Suprapubic skin (tissue), 4 donors: ENCODE results near the gene C11orf58.

Experiments used
- CTCF ChIP-seq, 2 donors: fragments of 200-600 bp in 1 of 2; fragments of 450-650 bp in 1 of 2; sonication (generic) in 1 of 2; IDR thresholded peaks; one replicate each; pipeline ENCODE4 v1.5.1; 2016 to 2019; ENCODE audit warnings: antibody characterized with exemption in 2 of 2, mild to moderate bottlenecking in 1 of 2, moderate library complexity in 1 of 2
- EP300 ChIP-seq: sonication (generic); formaldehyde crosslinking; IDR thresholded peaks from one replicate; pipeline ENCODE4 v1.6.1; 2017; ENCODE audit warnings: antibody characterized with exemption
- POLR2A ChIP-seq, 2 donors: fragments of 450-650 bp; IDR thresholded peaks; one replicate each; pipeline ENCODE4 v1.6.1; 2017; ENCODE audit warnings: antibody characterized with exemption in 2 of 2, mild to moderate bottlenecking in 2 of 2, moderate library complexity in 2 of 2
- POLR2AphosphoS5 ChIP-seq, 3 donors: sonication (generic); formaldehyde crosslinking; IDR thresholded peaks; one replicate each; pipeline ENCODE4 v1.6.1; 2017; ENCODE audit warnings: antibody characterized with exemption in 3 of 3

DNA sequence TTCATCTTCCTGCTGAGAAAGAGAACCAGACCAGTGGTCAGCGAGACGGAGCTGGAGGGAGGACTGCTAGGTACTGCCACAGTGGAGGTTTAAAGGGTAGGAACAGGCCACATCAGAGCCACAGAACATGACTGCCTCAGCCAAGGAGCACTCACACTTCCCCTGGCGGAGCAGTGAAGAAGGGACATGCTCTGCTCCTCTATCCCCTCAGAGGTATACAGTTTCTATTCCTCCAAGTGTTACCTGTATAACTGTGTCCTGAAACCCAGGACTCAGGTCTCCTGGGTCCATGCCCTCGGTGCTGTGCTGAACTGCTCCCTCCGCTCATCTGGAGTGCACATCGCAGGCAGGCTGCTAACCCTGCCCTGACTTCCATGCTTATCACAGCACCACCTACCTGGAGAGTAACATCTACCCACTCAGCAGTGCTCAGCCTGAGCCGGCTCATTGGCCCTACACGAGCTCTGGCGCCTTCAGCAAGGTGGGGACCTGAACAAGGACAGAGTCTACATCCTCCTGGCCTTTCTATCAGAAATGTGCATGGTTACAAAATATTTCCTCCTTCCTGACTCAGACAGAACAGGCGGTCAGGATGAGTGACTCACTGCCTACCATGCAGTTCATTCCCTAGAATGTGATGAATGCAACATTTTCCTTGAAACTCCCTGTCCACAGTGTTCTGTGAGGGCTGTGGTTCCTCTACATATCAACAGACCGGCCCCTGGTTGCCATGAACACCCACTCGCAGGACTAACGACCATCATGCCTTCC is 52.9 kb downstream of the C11orf58 start:
- TF ChIP-seq CTCF (IDR thresholded peaks at IDR 0.05) (no peak), EP300 (no peak), POLR2A (IDR thresholded peaks at IDR 0.05) (no peak), POLR2AphosphoS5 (IDR thresholded peaks at IDR 0.05) (no peak)
